Ammon's horn (tissue), 1 donor: ENCODE measurements around the gene PTPRN2.

Experiments used
- DNase-seq: peaks from one replicate; pipeline ENCODE4 v3.0.0-alpha.2; 2016; ENCODE audit warnings: low spot score

Gene PTPRN2

DNA sequence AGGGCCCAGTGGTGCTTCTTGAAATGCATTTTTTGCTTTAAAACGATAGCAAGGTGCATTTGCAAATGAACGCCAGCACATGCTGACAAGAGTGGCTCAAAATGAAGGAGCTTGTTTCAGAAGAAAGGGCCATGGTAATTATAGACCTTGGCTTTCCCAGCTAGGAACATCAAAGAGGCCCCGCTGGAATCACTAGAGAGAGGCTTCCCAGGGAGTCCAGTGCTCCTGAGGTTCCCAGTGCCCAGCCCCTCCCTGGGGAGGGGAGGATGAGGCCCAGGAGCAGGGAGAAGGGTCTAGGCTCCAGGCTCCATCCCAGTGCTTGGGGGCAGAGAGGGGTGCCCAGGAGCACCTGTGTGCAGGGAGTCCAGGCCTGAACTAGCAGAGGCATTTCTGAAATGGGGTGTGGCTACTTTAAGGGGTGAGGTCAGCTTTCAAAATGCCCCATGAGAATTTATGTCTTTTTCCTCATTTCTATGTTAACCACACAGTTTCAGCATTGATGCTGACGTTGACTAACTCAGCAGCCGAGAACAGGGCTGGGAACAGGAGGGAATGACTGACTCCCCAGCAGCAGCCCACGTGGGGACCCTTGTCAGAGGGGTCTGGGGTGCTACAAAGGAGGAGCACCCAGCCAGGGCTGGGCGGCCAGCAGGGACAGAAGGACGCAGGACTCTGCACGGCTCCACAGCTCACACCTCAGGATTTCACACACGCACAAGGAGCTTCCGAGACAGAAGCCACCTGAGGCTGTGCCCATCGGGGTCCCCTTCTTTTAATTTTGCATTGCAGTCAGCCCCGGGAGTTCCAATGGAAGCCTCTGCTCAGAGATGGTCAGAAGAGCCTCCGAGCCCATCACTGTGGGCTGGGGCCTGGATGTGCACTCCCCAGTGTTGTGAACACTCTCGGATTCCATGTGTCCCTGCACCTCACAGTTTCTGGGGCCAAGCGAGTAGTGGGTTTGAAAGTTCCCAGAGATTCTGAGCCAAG is 570.2 kb downstream of the PTPRN2 start:
- no peak for DNase-seq

DNA sequence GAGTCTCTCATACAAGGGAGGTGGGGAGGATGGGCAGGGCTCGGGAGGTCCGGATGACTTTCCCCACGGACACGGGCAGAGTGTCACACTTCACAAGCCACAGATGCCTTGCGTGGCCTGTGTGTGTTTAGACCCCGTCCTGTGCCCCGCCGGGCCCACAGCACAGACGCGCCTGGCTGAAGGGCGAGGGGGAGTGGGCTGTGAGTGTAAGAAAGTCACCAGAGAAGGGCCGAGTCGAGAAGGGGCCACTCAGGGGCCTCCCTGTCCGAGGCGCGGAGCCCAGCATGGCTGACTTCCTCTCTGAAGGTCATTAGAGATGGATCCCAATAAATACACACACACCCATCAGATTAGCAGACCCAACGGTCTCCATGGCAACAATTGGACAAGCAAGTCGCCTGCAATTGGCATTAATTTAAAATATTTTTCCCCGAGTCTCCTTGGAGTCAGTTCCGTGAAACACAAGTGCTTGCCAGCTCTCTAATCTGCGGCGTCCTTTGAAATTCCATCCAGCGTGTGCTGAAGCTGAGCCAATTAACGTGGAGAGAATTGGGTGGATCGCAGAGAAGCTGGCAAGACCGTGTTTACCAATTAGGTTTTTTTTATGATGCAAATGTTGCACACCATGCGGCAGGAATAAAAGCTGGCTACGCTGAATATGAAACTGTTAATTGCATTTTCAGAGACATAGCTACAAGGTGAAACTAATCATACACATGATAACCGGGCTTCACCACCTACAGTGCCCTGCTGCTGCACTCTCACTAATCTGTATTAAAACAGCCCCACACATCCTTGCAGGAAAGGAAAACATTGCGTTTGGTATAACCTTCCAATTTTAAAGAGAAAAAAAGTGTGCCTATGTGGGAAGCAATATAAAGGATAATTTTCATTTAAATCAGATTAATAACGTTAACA is 571.2 kb downstream of the PTPRN2 start:
- DNase-seq, result peak; percentile 81

DNA sequence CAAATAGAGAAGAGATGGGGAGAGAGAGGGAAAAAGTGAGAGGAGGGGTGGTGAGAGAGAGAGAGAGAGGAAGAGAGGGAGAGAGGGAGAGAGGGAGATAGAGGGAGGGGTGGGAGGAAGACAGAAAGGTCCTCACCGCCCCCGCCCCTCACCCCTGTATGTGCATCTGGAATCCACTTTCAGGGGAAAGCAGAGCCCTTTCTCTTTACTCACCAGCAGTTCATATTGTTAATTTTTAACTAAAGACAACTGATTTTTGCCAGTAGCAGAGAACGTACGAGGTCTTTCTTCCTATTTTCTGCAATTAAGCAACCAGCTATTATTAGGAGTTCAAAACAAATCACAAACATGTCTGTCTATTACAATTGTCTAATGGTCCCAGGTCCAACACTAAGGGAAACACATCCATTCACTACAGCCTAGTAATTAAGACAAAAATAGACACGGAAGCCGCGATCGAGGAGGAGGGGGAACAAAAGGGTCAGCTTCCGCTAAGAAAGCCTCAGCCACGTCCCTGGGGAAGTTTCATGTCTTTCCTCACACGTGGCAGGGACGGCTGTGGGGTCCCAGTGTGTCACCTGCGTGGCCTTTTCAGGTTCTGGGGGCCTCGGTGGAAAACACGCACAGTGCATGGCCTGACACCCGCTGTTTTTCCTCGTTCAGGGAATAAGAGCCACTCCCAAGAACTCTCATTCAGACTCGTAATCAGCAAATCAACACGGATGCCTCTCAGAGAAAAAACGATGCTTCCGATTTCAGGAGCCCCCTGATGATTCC is 572.0 kb downstream of the PTPRN2 start:
- no peak for DNase-seq

DNA sequence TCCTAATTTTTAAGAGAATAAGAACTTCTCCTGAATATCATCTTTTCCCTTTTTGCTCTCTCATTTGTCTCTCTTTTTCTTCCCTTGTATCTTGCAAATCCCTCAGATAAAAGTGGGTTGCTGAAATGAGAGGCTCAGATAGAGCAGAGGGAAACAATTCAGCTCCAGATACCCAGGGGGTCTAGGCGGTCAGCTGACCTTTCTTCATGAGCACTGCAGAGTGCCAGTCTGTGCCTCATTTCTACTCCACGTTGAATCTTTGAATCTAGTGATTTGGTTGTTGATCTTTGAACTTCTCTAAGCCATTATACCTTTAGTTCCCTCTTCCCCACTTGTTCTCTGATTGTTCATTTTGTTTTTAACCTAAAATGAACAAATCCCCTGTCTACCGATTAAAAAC is 572.6 kb downstream of the PTPRN2 start:
- DNase-seq, result no peak

DNA sequence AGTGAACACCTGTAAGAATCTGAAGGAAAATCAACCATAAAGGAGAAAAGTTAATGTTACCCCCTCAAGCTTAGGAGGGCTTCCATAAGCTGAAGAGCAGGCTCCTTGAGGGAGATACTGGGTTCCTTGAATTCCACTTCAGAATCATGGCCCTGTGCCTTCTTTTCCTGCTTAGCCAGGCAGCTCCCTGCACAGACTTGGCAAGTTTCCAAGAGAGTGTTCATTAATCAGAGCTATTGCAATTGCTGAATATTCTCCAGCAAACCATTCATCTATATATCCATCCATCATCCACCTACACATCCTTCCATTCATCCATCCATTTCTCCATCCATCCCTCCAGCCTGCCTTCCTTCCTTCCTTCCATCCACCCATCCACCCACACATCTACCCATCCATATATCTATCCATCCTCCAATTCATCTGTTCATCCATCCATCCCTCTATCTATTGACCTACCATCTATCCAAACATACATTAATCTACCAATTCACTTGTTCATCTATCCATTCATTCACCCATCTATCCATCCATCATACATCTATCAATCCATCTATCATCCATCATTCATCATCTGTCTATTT is 574.4 kb downstream of the PTPRN2 start:
- DNase-seq, result no peak

DNA sequence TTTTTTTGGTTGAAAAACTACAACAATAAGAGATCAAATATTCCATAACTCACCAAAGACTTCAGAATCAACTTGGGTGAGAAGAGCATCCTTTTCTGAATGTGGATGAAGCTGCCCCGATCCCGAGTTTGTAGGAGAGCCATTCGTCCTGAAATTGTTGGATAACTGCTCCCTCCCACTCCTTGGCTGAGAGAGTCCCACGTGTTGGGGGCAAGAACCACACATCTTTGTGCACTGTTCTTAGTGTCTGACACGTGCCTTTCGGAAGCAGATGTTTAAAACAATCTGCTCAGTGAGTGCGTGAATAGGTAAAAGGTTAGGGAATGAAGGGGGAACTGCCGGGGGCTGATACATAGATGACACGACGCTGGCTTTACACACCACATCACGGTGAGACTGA is 575.7 kb downstream of the PTPRN2 start:
- DNase-seq, result no peak

DNA sequence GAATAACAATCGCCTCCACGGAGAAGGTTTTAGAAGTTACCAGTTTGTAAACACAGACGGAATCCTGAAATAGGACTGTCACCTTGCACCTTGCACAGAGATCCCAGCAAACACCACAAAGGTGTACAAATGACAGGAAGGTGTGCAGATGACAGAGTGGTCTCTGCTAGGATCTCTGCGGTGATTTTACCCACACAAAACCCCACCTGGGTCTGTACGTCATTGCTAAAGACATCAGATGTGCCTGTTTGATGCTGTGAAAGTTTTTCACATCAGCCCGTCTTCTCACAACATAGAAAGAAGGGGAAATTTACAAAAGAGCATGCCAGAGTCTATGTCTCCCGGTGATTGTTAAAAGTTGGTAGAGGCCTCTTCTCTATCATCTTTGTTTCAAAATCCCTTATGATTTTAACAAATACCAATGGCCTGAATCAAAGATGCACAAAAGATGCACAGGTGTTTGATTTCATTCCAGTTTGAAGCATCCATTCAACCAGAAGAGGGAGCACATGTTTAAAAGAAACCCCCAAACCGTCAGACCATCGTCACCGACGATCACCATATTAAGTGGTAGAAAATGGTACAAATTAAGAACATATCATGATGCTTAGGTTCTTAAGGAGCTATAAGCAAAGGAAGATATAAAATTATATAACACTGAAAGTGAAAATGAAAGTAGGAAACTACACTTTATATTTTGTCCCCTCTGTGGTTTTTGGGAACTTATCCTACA is 576.5 kb downstream of the PTPRN2 start:
- DNase-seq, result no peak

DNA sequence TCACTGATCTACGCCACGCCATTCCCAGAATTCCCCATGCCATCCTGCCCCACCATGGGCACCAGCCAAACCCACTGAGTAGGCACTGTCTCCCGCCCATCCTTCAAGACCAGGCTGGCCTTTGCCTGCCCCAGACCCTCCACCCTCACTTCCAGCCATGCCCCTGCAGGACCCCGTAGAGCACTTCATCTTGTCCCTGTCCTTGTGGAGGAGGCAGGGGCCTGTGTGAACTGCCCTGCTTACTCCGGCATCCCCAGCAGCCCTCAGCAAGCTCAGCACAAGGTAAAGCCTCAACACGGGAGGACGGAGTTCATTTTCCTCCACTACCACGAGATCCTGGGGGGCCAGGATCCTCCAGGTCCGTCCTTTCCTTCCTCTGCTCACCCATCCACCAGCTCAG is 577.7 kb downstream of the PTPRN2 start:
- no peak for DNase-seq

DNA sequence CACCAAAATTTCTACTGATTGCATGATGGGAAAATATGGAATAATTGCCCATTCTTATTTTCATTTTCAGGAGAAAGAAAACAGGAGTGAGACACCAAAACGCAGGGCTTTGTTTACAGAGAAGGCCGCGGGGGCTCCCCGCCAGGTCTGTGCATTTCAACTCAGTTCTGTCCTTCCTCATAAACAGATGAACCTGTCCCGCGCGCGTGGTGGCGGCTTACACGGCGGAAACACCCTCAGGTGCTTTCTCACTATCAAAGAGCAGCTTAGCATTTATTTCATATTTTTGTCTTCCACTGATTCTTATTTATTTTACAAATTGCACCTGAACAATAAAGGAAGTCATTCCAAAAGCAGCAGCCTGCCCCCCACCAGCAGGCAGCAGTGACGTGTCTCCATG is 579.4 kb downstream of the PTPRN2 start:
- DNase-seq, result no peak

DNA sequence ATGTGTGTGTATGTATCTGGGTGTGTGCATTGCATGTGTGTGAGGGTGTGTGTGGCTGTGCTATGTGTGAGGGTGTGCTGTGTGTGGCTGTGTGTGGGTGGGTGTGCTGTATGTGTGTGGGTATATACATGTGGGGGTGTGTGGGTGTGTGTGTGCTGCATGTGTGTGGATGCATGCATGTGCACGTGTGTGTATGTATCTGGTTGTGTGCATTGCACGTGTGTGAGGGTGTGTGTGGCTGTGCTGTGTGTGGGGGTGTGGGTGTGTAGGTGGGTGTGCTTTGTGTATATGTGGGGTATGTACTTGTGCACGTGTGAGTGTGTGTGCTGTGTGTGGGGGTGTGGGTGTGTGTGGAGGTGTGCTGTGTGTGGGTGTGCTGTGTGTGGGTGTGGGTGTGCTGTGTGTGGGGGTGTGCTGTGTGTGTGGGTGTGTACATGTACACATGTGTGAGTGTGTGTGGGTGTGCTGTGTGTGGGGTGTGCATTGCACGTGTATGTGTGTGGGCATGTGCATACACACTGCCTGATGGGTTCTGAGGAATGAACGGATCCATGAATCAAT is 579.8 kb downstream of the PTPRN2 start:
- DNase-seq, result no peak

DNA sequence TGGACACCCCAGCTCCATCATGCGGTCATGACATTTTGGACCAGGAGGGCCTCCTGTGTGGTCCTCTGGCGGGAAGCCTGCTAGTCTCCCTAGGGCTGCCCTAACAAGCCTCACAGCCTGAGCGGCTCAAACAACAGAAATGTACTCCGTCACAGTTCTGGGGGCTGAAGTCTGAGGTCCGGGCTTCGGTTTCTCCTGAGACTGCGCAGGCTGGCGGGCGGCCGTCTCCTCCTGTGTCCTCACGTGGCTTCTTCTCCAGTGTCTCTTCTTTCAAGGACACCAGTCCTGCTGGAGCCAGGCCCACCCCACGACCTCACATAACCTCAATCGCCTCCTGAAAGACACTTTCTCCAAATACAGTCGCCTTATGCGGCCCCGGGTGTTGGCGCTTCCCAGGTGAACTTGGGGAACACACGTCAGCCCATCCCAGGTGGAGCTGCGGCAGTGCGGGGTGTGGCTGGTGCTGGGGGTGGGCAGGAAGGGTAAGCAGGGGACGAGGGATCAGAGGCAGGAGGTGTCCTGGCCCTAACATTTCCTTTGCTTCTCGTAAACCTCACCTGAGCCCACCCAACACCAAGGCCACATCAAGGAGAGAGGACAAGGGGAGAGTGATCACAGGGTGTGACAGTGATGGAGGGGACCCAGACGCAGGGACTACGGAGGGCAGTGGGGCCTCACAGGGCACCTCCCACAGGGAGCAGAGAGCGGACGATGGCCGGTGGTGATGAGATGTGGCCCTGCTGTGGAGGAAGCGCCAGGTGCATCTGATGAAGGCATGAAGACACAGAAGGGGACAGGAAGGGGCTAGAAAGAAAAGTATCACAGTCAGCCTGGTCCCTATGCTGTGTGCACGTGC is 580.6 kb downstream of the PTPRN2 start:
- no peak for DNase-seq

DNA sequence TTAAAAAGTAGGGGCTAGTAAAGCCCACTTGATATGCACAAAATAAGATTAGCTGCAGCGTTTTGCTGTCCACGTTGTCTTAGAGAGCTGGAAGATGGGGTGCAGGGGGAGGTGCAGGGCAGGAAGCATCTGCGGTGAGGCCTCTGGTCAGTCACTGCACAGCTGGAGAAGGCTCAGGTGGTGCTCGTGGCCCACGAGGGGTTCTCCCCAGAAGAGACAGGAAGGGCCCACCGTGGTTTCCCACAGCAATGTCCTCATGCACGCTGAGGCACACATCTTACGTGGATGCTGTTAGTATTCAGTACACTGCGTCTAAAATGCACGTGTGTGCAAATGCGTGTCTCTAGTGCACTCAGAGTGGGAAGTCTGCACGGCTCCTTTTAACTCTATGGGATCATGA is 582.1 kb downstream of the PTPRN2 start:
- no peak for DNase-seq

DNA sequence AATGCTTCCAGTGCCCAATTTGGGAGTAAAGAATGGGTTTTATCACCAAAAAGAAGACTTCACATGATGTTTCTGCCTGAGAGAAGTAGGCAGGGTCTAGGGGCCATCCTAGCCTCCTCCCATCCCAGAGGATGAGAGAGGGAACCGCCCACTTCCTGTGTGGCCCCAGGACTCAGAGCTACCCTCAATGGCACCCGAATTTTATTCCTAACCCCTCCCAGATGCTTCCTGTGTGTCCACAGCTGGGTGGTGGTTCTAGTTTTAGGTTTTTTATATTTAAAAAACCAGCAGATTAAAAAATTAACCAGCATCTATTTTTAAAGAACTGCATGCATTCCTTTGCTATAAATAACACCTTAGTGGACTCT is 583.5 kb downstream of the PTPRN2 start:
- no peak for DNase-seq

DNA sequence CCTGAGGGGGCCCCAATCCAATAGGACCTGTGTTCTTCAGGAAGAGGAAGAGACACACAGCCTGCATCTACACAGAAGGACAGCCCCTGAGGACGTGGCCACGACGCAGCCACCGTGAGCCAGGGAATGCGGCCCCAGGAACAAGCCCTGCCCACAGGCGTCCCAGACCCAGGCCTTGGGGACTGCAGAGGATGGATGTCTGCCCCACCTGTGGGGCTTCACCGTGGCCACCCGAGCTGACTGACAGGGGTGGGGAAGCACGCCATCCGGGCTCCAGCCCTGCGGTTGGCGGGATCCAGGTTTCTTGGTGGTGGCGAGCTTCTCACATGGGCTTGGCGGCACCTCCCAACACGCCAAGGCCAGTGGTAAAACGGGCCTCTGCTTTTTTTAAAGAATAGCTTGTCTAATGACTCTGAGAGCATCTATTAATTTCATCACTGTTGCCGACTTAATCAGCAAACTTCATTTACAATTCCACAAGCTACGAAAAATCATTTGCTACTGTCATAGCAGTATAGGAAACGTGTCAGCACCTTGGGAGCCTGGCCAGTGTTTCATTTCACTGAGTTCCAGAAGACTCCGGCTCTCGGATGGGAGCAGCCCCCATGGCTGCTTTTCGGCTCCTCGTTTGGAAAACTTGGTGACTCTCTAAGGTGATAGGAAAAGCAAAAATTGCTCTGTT is 584.0 kb downstream of the PTPRN2 start:
- no peak for DNase-seq

DNA sequence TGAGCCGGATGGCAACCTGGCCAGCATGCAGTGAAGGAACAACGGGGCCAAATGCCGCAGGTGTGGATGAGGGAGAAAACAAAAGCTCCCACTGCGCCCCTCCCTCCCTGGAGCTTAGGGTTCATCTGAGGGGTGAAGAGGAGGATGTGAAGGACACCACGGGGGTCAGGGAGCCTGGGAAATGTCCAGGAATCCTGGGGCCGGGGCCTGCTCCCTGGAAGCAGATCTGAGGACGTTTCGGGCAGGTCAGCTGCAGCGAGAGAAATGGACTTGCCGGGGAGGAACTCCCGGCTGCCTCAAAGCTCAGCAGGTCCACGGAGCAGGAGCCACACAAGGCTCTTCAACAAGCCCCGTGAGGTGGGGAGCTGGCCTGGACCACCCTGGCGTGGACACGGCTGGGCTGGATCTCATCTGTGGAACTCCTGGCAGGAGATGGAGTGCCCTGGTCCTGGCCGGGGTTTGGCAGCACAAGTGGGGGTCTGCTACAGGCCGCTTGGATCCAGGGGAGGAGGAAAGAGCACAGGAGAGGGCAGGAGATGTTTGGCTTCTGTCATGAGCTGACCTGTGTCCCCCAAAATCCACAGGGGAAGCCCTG is 585.0 kb downstream of the PTPRN2 start:
- DNase-seq, result no peak

DNA sequence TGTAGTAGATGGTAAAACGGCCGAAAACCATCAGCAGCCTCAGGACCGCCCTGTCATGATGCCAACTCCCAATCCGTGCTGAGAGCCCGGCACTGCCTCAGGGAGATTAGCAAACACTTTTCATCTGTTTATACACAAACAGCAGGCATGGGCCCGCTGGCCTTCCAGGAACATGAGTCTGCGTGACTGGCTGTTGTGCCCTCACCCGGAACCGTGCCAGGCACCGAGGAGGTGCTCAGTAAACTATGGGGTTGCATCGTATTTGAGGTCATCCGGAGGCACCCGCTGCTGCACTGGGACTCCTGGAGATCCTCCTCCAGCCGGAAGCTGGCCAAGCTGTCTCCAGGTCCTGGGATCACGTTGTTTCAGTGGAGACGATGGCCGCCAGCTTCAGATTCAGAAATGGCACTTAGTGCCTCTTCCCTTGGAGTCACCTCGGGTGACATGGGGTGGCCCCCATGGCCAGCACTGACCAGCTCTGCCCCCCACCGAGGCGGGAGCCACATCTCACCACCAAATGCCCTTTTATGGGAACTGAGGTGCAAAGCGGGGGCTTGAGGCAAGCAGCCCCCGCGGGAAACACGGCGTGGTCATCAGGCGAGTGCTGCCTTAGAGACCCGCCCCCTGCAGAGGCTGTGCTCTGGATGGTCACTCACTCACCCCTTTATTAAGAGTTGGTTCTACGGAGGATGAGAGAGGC is 585.9 kb downstream of the PTPRN2 start:
- no peak for DNase-seq

DNA sequence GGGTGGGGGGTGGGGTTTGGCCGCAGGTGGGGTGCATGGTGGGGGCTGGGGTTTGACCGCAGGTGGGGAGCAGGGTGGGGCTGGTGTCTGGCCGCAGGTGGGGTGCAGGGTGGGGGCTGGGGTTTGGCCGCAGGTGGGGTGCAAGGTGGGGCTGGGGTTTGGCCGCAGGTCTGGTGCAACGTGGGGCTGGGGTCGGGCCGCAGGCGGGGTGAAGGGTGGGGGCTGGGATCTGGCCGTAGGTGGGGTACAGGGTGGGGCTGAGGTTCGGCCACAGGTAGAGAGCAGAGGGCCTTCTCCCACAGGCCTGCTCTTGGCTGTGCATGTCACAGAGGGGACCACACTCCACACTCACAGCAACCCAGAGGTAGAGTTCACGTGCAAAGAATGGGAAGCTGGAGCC is 586.6 kb downstream of the PTPRN2 start:
- no peak for DNase-seq

DNA sequence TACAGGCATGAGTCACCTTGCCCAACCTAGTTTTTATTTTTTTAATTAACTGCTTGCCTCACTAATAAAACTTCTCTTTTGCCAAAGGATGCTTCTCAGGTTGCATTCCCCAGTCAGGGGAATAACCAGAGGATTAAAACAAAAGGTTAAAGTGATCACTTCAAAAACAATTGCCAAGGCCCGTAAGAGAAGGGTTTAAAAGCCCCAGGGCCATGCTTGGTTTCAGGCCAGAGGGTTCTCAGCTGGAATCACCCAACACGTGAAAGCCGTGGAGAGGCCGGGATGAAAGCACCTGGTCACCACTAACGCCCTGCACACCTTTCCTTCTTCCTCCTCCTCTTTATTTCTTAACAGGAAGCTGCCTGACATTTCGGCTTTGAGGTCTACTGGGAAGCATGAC is 587.5 kb downstream of the PTPRN2 start:
- DNase-seq, result no peak
